Hindlimb muscle (tissue), 1 donor: ENCODE measurements around the gene MRPS35. TPM values are rescaled to one million over a fixed set of nuclear protein-coding genes. Genes with fewer than 3 reads are reported as not detected.

Experiments used
- DNase-seq: peaks from one replicate; pipeline ENCODE4 v3.0.0-alpha.2; 2013
- polyA plus RNA-seq: library from polyadenylated mRNA; unstranded; fragments of 120-200 nt; gene quantifications from one replicate; pipeline ENCODE4 v1.2.1, GENCODE V29; 2013; ENCODE audit not compliant: insufficient read length

Gene MRPS35
- polyA plus RNA-seq, 1 donor = 45.2 TPM

- DNase-seq = no peak
Measured at GRCh38 chr12:27777141-27777540, 66.5 kb downstream of the MRPS35 start.

GRCh38 chr12:27778206-27778605, 67.6 kb downstream of the MRPS35 start:
- DNase-seq = no peak

- DNase-seq = no peak
Measured at GRCh38 chr12:27779416-27779919, 68.8 kb downstream of the MRPS35 start.

GRCh38 chr12:27779920-27780611, 69.4 kb downstream of the MRPS35 start, which contains the start of the genes KLHL42 and MANSC4:
TSS of gene KLHL42 (plus strand) at chr12:27780233. CDS start at chr12:27780331, 98 bp downstream.
TSS of gene MANSC4 (minus strand) at chr12:27780236. CDS start at chr12:27771276, 8,960 bp downstream.
- DNase-seq = peak; percentile 77

- DNase-seq = no peak
Measured at GRCh38 chr12:27780612-27781408, 70.2 kb downstream of the MRPS35 start.

GRCh38 chr12:27781680-27782079, 71.0 kb downstream of the MRPS35 start:
- no peak for DNase-seq

GRCh38 chr12:27782481-27782880, 71.8 kb downstream of the MRPS35 start:
- DNase-seq = no peak

- DNase-seq = no peak
Measured at GRCh38 chr12:27785882-27786570, 75.4 kb downstream of the MRPS35 start.

- DNase-seq = no peak
Measured at GRCh38 chr12:27787559-27787958, 76.9 kb downstream of the MRPS35 start.

GRCh38 chr12:27790179-27790578, 79.5 kb downstream of the MRPS35 start:
- no peak for DNase-seq

GRCh38 chr12:27794818-27795584, 84.4 kb downstream of the MRPS35 start:
- DNase-seq = no peak

- DNase-seq = no peak
Measured at GRCh38 chr12:27796128-27796527, 85.5 kb downstream of the MRPS35 start.

- no peak for DNase-seq
Measured at GRCh38 chr12:27797301-27798025, 86.8 kb downstream of the MRPS35 start.

GRCh38 chr12:27800819-27801218, 90.2 kb downstream of the MRPS35 start:
- no peak for DNase-seq

- DNase-seq = no peak
Measured at GRCh38 chr12:27801630-27802029, 91.0 kb downstream of the MRPS35 start.

GRCh38 chr12:27802511-27802910, 91.9 kb downstream of the MRPS35 start:
- DNase-seq = no peak

GRCh38 chr12:27802936-27803335, 92.3 kb downstream of the MRPS35 start:
- no peak for DNase-seq

GRCh38 chr12:27805238-27805637, 94.6 kb downstream of the MRPS35 start:
- DNase-seq = no peak
